ENCODE results near the gene SLC37A1.

GRCh38 chr21:42463861-42464515 lies 49.7 kb upstream of the SLC37A1 start:
- TF ChIP-seq CTCF (conservative IDR thresholded peaks at IDR 0.05 in 1 of 2, IDR thresholded peaks at IDR 0.05 in 1 of 2; ENCODE audit: extremely low read depth in 1 of 2, insufficient read depth in 1 of 2, low read depth in 1 of 2, low read length in 2 of 2), result no peak
- TF ChIP-seq EZH2 (IDR thresholded peaks at IDR 0.05; ENCODE audit: borderline replicate concordance, low read length), result no peak
